ENCODE data around the gene CLDN9.

CLDN9 gene

GRCh38 chr16:2981177-2981898 lies 31.4 kb upstream of the CLDN9 start:
- peaks cover 4% of the 10 kb centered on the region; the same call in 1 of the 2 replicates for H3K4me1 ChIP-seq (ENCODE audit: insufficient read depth, low read length)
- H3K36me3 ChIP-seq (ENCODE audit: insufficient read depth, low read length): no peaks in the 10 kb centered on the region
- H3K9ac ChIP-seq (ENCODE audit: low read depth, low read length): peak overlapping the region; percentile 97
- H3K9me3 ChIP-seq (ENCODE audit: control insufficient read depth, insufficient read depth, low read length): no peaks in the 10 kb centered on the region

- no peaks in the 10 kb centered on the region for H3K36me3 ChIP-seq (ENCODE audit: insufficient read depth, low read length)
- H3K9ac ChIP-seq (ENCODE audit: low read depth, low read length): peak overlapping the region; percentile 97
- no peaks in the 10 kb centered on the region for H3K9me3 ChIP-seq (ENCODE audit: control insufficient read depth, insufficient read depth, low read length)
- H3K4me1 ChIP-seq (ENCODE audit: insufficient read depth, low read length): peaks cover 4% of the 10 kb centered on the region; the same call in 1 of the 2 replicates
Observed at GRCh38 chr16:2981899-2982250, 30.8 kb upstream of the CLDN9 start.

- Histone ChIP-seq H3K9ac (ENCODE audit: low read depth, low read length) (no peak overlapping the region), H3K4me1 (ENCODE audit: insufficient read depth, low read length) (peaks cover 4% of the 10 kb centered on the region; the same call in 1 of the 2 replicates)
Observed at GRCh38 chr16:2982402-2982801, 30.3 kb upstream of the CLDN9 start.

GRCh38 chr16:2983706-2984136 lies 29.0 kb upstream of the CLDN9 start:
- Histone ChIP-seq H3K36me3 (ENCODE audit: insufficient read depth, low read length) (no peaks in the 10 kb centered on the region), H3K9ac (ENCODE audit: low read depth, low read length) (no peak overlapping the region; the same call in 1 of the 2 replicates), H3K4me1 (ENCODE audit: insufficient read depth, low read length) (peaks cover 8% of the 10 kb centered on the region; the same call in 1 of the 2 replicates), H3K9me3 (ENCODE audit: control insufficient read depth, insufficient read depth, low read length) (no peaks in the 10 kb centered on the region)

More at GRCh38 chr16:2982402-2982801, 30.3 kb upstream of the CLDN9 start:
- H3K36me3 ChIP-seq (ENCODE audit: insufficient read depth, low read length): no peaks in the 10 kb centered on the region
- H3K9me3 ChIP-seq (ENCODE audit: control insufficient read depth, insufficient read depth, low read length): no peaks in the 10 kb centered on the region

- no peaks in the 10 kb centered on the region for H3K36me3 ChIP-seq (ENCODE audit: insufficient read depth, low read length)
- no peaks in the 10 kb centered on the region for H3K9me3 ChIP-seq (ENCODE audit: control insufficient read depth, insufficient read depth, low read length)
- peaks cover 23% of the 10 kb centered on the region for H3K4me1 ChIP-seq (ENCODE audit: insufficient read depth, low read length)
- H3K9ac ChIP-seq (ENCODE audit: low read depth, low read length): no peak overlapping the region
Observed at GRCh38 chr16:2985462-2985861, 27.3 kb upstream of the CLDN9 start.

- no peaks in the 10 kb centered on the region for H3K36me3 ChIP-seq (ENCODE audit: insufficient read depth, low read length)
- H3K4me1 ChIP-seq (ENCODE audit: insufficient read depth, low read length): peaks cover 25% of the 10 kb centered on the region
- no peaks in the 10 kb centered on the region for H3K9me3 ChIP-seq (ENCODE audit: control insufficient read depth, insufficient read depth, low read length)
- H3K9ac ChIP-seq (ENCODE audit: low read depth, low read length): no peak overlapping the region
Observed at GRCh38 chr16:2985893-2986355, 26.8 kb upstream of the CLDN9 start.

- Histone ChIP-seq H3K9ac (ENCODE audit: low read depth, low read length) (no peak overlapping the region), H3K9me3 (ENCODE audit: control insufficient read depth, insufficient read depth, low read length) (no peaks in the 10 kb centered on the region), H3K4me1 (ENCODE audit: insufficient read depth, low read length) (peaks cover 30% of the 10 kb centered on the region)
Observed at GRCh38 chr16:2986623-2987188, 26.0 kb upstream of the CLDN9 start.

GRCh38 chr16:2987286-2987685 lies 25.4 kb upstream of the CLDN9 start:
- Histone ChIP-seq H3K36me3 (ENCODE audit: insufficient read depth, low read length) (no peaks in the 10 kb centered on the region), H3K9ac (ENCODE audit: low read depth, low read length) (no peak overlapping the region), H3K4me1 (ENCODE audit: insufficient read depth, low read length) (peaks cover 30% of the 10 kb centered on the region), H3K9me3 (ENCODE audit: control insufficient read depth, insufficient read depth, low read length) (no peaks in the 10 kb centered on the region)

More at GRCh38 chr16:2986623-2987188, 26.0 kb upstream of the CLDN9 start:
- H3K36me3 ChIP-seq (ENCODE audit: insufficient read depth, low read length): no peaks in the 10 kb centered on the region

GRCh38 chr16:2987833-2988232 lies 24.9 kb upstream of the CLDN9 start:
- no peak overlapping the region for H3K9ac ChIP-seq (ENCODE audit: low read depth, low read length)
- no peaks in the 10 kb centered on the region for H3K36me3 ChIP-seq (ENCODE audit: insufficient read depth, low read length)
- no peaks in the 10 kb centered on the region for H3K9me3 ChIP-seq (ENCODE audit: control insufficient read depth, insufficient read depth, low read length)
- peaks cover 29% of the 10 kb centered on the region for H3K4me1 ChIP-seq (ENCODE audit: insufficient read depth, low read length)

- H3K36me3 ChIP-seq (ENCODE audit: insufficient read depth, low read length): no peaks in the 10 kb centered on the region
- H3K9me3 ChIP-seq (ENCODE audit: control insufficient read depth, insufficient read depth, low read length): no peaks in the 10 kb centered on the region
- peaks cover 26% of the 10 kb centered on the region for H3K4me1 ChIP-seq (ENCODE audit: insufficient read depth, low read length)
- H3K9ac ChIP-seq (ENCODE audit: low read depth, low read length): no peak overlapping the region
Observed at GRCh38 chr16:2988590-2989099, 24.1 kb upstream of the CLDN9 start.

- Histone ChIP-seq H3K9me3 (ENCODE audit: control insufficient read depth, insufficient read depth, low read length) (no peaks in the 10 kb centered on the region), H3K36me3 (ENCODE audit: insufficient read depth, low read length) (no peaks in the 10 kb centered on the region), H3K9ac (ENCODE audit: low read depth, low read length) (no peak overlapping the region), H3K4me1 (ENCODE audit: insufficient read depth, low read length) (peaks cover 26% of the 10 kb centered on the region)
Observed at GRCh38 chr16:2990891-2991290, 21.8 kb upstream of the CLDN9 start.

- no peaks in the 10 kb centered on the region for H3K9me3 ChIP-seq (ENCODE audit: control insufficient read depth, insufficient read depth, low read length)
- H3K4me1 ChIP-seq (ENCODE audit: insufficient read depth, low read length): peaks cover 28% of the 10 kb centered on the region
- H3K36me3 ChIP-seq (ENCODE audit: insufficient read depth, low read length): no peaks in the 10 kb centered on the region
- no peak overlapping the region for H3K9ac ChIP-seq (ENCODE audit: low read depth, low read length)
Observed at GRCh38 chr16:2991566-2992261, 21.0 kb upstream of the CLDN9 start.

GRCh38 chr16:2992383-2993081 lies 20.2 kb upstream of the CLDN9 start:
- Histone ChIP-seq H3K4me1 (ENCODE audit: insufficient read depth, low read length) (peaks cover 29% of the 10 kb centered on the region), H3K36me3 (ENCODE audit: insufficient read depth, low read length) (no peaks in the 10 kb centered on the region), H3K9ac (ENCODE audit: low read depth, low read length) (no peak overlapping the region), H3K9me3 (ENCODE audit: control insufficient read depth, insufficient read depth, low read length) (no peaks in the 10 kb centered on the region)

- H3K9me3 ChIP-seq (ENCODE audit: control insufficient read depth, insufficient read depth, low read length): no peaks in the 10 kb centered on the region
- H3K9ac ChIP-seq (ENCODE audit: low read depth, low read length): no peak overlapping the region
- H3K36me3 ChIP-seq (ENCODE audit: insufficient read depth, low read length): no peaks in the 10 kb centered on the region
- peaks cover 7% of the 10 kb centered on the region for H3K4me1 ChIP-seq (ENCODE audit: insufficient read depth, low read length)
Observed at GRCh38 chr16:2996298-2996697, 16.4 kb upstream of the CLDN9 start.

All from ES-I3 (cell line).